Measurements from ENCODE around the gene SYNPO2. TPM values are rescaled to one million over a fixed set of nuclear protein-coding genes. Genes with fewer than 3 reads are reported as not detected.

SYNPO2 gene
- total RNA-seq, 1 experiment from 2014 or later = 0.26 TPM

DNA sequence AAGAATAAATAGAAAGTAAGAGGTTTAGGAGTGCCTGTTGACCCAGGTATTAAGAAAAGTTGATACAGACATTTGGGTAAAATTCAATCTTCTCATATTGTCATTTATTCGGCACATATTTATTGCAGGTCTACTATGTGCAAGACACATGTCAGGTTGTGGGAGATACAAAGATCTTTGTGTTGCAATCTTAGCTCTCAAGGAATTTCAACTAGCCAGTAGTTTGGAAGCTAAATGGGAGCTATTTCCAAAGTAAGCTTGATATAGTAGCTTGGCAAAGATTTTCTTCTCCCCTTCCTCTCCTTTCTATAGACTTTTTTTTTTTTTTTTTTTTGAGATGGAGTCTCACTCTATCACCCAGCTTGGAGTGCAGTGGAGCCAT, 122.9 kb downstream of the SYNPO2 start:
- Histone ChIP-seq H3K27ac (ENCODE audit: low read depth, low read length, poor library complexity, severe bottlenecking) (no peak overlapping the region), H3K4me1 (ENCODE audit: insufficient read depth, low read length, poor library complexity, severe bottlenecking) (no peaks in the 10 kb centered on the region), H3K4me3 (ENCODE audit: low read depth, low read length, poor library complexity, severe bottlenecking) (no peak overlapping the region), H3K36me3 (ENCODE audit: insufficient read depth, low read length, poor library complexity, severe bottlenecking) (no peaks in the 10 kb centered on the region), H3K9me3 (ENCODE audit: low read depth, low read length, poor library complexity, severe bottlenecking) (no peaks in the 10 kb centered on the region), H3K27me3 (replicated peaks; ENCODE audit: insufficient read depth, low read depth, low read length, poor library complexity) (no peaks in the 10 kb centered on the region)
- CTCF ChIA-PET = interaction anchor here (0.6 kb wide), 1 partner anchor 12 kb away, joined by 4 read pairs; no protein-coding TSS in a partner anchor
- POLR2A ChIA-PET (ENCODE audit: low non-redundant PET) = no interaction called here
- no peak for TF ChIP-seq EZH2 (IDR thresholded peaks at IDR 0.05; ENCODE audit: borderline replicate concordance, low read depth, low read length, poor library complexity, severe bottlenecking)
- TF ChIP-seq, protein P1, sequence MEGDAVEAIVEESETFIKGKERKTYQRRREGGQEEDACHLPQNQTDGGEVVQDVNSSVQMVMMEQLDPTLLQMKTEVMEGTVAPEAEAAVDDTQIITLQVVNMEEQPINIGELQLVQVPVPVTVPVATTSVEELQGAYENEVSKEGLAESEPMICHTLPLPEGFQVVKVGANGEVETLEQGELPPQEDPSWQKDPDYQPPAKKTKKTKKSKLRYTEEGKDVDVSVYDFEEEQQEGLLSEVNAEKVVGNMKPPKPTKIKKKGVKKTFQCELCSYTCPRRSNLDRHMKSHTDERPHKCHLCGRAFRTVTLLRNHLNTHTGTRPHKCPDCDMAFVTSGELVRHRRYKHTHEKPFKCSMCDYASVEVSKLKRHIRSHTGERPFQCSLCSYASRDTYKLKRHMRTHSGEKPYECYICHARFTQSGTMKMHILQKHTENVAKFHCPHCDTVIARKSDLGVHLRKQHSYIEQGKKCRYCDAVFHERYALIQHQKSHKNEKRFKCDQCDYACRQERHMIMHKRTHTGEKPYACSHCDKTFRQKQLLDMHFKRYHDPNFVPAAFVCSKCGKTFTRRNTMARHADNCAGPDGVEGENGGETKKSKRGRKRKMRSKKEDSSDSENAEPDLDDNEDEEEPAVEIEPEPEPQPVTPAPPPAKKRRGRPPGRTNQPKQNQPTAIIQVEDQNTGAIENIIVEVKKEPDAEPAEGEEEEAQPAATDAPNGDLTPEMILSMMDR (conservative IDR thresholded peaks at IDR 0.05; ENCODE audit: low read depth, low read length) = no peak
- BruUV-seq (replicated peaks) = no TSS peak
- no peak for DNase-seq (ENCODE audit: low spot score)
- intact Hi-C loops (cut with micrococcal nuclease; ENCODE audit: unreplicated experiment) = no loop called here

DNA sequence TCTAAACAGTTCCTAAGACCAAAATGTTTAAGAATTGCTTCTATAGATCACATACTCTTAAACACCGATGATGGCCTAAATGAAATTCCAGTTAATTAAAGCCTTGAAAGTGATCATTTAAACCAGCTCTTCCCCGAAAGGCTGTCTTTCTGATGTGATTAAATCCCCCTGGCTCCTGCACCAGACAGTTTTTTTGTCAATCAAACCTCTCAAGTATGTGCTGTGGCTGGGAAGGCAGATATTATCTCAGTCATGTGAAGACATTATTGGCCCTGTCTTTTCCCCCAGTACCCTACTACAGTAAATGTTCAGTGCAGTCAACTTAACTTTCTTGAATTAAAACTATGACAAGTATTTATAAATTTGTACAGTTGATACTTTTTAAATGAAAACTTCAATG, 126.0 kb downstream of the SYNPO2 start:
- no peak overlapping the region for H3K4me3 ChIP-seq (ENCODE audit: low read depth, low read length, poor library complexity, severe bottlenecking)
- ChIA-PET CTCF (no interaction called here), POLR2A (ENCODE audit: low non-redundant PET) (interaction anchor here (0.7 kb wide), 1 partner anchor 141 kb away, joined by 4 read pairs; no protein-coding TSS in a partner anchor)
- H3K4me1 ChIP-seq (ENCODE audit: insufficient read depth, low read length, poor library complexity, severe bottlenecking) = no peaks in the 10 kb centered on the region
- no peak overlapping the region for H3K27ac ChIP-seq (ENCODE audit: low read depth, low read length, poor library complexity, severe bottlenecking)
- intact Hi-C loops (cut with micrococcal nuclease; ENCODE audit: unreplicated experiment) = no loop called here
- H3K27me3 ChIP-seq (replicated peaks; ENCODE audit: insufficient read depth, low read depth, low read length, poor library complexity) = no peaks in the 10 kb centered on the region
- BruUV-seq (replicated peaks) = no TSS peak
- H3K9me3 ChIP-seq (ENCODE audit: low read depth, low read length, poor library complexity, severe bottlenecking) = no peaks in the 10 kb centered on the region
- H3K36me3 ChIP-seq (ENCODE audit: insufficient read depth, low read length, poor library complexity, severe bottlenecking) = no peaks in the 10 kb centered on the region
- TF ChIP-seq EZH2 (IDR thresholded peaks at IDR 0.05; ENCODE audit: borderline replicate concordance, low read depth, low read length, poor library complexity, severe bottlenecking) = no peak
- TF ChIP-seq, protein P1 (conservative IDR thresholded peaks at IDR 0.05; ENCODE audit: low read depth, low read length) = no peak
- no peak for DNase-seq (ENCODE audit: low spot score)

GRCh38 chr4:119016636-119017035, 128.0 kb downstream of the SYNPO2 start:
- no peaks in the 10 kb centered on the region for H3K9me3 ChIP-seq (ENCODE audit: low read depth, low read length, poor library complexity, severe bottlenecking)
- no peaks in the 10 kb centered on the region for H3K4me1 ChIP-seq (ENCODE audit: insufficient read depth, low read length, poor library complexity, severe bottlenecking)
- no peak overlapping the region for H3K4me3 ChIP-seq (ENCODE audit: low read depth, low read length, poor library complexity, severe bottlenecking)
- H3K27ac ChIP-seq (ENCODE audit: low read depth, low read length, poor library complexity, severe bottlenecking) = no peak overlapping the region
- no TSS peak for BruUV-seq (replicated peaks)
- intact Hi-C loops (cut with micrococcal nuclease; ENCODE audit: unreplicated experiment) = no loop called here
- ChIA-PET POLR2A (ENCODE audit: low non-redundant PET) (no interaction called here), CTCF (no interaction called here)
- TF ChIP-seq, protein P1 (conservative IDR thresholded peaks at IDR 0.05; ENCODE audit: low read depth, low read length) = no peak
- TF ChIP-seq EZH2 (IDR thresholded peaks at IDR 0.05; ENCODE audit: borderline replicate concordance, low read depth, low read length, poor library complexity, severe bottlenecking) = no peak
- no peaks in the 10 kb centered on the region for H3K36me3 ChIP-seq (ENCODE audit: insufficient read depth, low read length, poor library complexity, severe bottlenecking)
- no peaks in the 10 kb centered on the region for H3K27me3 ChIP-seq (replicated peaks; ENCODE audit: insufficient read depth, low read depth, low read length, poor library complexity)
- DNase-seq (ENCODE audit: low spot score) = no peak

All from A673 (cell line).